CD4-positive, alpha-beta T cell treated with Interleukin-21 for 1 hour (primary cell): Measurements from ENCODE around the gene HAP1.

Source experiments
- DNase-seq: peaks from one replicate; pipeline ENCODE4 v3.0.0-alpha.2; 2020

HAP1 gene

DNA sequence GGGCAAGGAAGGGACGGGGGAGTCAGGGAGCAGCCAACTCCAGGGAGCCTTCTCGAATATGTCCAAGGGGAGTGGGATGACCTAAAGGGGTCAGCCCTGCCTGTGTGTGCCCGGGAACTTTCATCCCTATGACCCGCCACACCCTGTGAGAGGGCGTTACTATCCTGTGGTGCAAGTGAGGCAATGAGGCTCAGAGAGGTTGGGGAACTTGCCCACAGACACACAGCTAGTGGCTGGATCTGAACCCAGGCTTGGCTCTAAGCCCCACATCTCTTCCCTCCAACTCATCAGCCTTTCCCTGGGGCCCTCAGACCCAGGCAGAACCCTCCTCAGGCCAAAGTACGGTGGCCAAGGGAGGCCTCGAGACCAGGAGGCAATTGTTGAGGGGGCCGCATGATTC, 28.9 kb upstream of the HAP1 start:
- no peak for DNase-seq

DNA sequence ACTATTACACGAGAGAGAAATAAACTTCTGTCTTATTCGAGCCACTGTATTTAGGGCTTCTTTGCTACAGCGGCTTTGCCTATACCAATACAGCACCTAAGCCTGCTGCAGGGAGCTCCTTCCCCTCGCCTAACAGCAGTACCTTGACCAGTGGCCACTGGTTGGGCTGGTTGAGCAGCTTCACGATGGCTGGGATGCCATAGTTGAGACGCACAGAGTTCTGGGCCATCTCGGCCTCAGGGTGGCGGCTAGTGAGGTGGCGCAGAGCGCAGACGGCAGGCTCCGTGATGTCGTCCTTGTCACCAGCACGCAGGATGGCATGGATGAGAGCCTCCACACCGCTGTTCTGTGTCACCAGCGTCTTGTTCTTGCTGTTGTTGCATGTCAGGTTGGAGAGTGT, 28.4 kb upstream of the HAP1 start:
- DNase-seq = no peak

DNA sequence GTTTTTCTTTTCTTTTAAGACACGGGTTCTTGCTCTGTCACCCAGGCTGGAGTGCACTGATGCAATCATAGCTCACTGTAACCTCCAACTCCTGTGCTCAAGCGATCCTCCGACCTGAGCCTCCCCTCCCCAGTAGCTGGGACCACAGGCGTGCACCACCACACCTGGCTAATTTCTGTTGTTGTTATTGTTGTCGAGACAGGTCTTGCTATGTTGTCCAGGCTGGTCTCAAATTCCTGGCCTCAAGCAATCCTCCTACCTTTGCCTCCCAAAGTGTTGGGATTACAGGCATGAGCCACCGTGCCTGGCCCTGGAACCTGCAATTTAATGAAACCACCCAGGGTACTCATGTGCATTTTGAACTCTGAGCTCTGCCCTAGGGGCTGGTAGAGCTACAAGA, 27.9 kb upstream of the HAP1 start:
- DNase-seq = no peak

DNA sequence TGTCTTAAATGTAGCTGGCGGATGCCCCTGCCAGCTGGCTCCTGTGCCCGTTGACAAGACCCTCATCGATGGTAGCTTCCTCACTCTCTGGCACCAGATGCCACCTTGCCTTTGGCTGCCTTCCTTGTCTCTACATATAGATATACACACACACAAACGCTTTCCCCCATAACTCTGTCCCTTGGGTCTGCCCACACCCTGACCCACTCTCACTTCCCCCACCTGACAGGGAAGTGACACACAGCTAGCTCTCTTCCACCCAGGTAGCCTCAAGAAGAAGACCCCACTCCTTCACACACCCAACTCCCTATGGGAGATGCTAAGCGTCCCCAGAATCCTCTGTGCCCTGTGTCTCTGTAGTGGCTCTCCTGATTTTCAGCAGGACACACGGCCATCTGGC, 26.4 kb upstream of the HAP1 start:
- no peak for DNase-seq

DNA sequence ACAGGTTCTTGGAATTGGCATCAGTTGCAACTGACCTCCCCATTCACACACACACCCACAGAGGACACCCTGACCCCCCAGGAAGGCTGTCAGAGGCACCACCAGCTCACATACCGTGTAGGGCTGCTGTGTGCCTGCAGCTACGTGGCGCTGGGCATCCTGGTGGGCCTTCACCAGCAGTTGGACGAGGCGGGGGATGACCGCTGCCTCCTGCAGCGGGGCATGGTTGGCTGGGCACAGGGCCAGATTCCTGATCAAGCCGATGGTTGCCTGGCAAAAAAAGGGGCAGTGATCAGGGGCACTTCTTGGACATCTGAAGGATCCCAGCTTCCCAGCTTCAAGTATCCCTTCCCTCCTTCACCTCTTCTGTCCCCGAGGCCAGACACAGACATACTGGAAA, 24.2 kb upstream of the HAP1 start:
- DNase-seq = no peak

DNA sequence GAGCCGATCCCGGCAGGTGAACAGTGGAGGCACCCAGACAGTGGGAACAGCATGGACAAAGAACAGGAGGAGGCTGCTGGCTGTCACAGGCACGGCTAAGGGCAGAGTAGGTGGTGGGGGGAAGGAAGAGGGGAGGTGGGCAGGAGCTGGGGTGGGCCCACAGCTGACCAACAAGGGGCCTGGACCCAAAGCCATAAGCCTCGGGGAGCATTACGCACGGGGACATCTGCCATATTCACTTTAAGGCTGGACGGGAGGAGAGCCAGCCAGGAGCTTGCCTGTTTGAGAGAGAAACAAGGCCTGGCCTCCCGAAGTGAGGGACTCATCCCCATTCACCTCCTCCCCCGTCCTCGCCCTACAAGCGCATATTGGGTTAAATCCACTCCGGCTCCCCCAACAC, 19.6 kb upstream of the HAP1 start:
- DNase-seq = no peak

DNA sequence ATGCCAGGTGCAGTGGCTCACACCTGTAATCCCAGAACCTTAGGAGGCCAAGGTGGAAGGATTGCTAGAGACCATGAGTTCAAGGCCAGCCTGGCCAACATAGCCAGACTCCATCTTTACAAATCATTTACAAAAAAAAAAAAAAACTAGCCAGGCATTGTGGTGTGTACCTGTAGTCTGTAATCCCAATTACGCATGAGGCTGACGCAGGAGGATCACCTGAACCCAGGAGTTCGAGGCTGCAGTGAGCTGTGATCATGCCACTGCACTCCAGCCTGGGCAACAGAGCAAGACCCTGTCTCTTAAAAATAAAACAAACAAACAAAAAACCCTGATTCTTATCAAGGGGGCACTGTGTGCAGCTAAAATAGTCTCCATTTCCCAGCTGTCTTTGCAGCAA, 16.8 kb upstream of the HAP1 start:
- DNase-seq = no peak

DNA sequence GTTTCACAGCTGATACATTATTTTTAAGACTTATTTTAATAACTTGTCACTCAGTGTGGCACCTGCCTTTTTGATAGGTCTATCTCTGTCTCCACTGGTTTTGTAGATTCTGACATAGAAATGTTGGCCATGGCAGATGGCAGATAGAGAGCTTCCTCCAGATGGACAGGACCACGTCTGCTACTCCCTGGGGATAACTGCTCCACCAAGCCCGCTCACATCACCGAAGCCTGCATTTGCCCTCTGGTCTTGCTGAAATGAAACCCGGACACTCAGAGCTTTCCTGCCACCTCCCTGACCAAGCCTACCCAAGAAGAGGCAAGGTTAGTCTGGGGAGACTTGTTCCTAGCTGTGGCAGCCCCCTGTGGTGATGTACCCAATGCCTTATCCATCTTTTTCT, 16.4 kb upstream of the HAP1 start:
- no peak for DNase-seq

DNA sequence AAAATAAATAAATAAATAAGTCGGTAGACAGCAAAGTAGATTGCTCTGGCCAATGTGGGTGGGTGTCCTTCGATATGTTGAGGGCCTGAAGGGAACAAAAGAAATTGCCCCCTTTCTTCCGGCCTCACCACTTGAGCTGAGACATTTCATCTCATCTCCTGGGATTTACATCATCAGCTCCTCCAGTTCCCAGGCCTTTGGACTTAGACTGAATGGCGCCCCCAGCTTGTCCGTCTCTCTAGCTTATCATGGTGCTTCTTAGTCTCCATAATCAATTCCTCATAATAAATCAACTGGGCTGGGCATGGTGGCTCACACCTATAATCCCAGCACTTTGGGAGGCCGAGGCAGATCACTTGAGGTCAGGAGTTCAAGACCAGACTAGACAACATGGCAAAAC, 13.8 kb upstream of the HAP1 start:
- no peak for DNase-seq

DNA sequence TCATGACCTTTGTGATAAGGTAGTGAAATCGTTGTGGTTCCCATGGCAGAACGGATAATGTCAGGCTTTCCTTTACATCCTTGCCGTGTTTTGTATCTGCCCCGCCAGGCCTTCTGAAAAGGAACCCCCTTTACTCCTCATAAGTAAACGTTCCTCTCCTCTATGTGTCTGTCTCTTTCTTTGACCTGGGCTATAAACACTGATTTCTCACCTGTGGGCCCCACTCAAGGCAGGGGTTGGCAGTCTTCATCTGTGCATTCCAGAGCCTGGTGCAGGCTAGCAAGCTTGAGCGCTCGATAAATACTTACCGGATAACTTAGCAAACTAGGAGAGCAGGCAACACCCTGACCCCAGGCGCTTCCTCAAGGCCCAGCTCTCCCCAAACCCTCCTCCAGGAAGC, 7.3 kb upstream of the HAP1 start:
- DNase-seq = no peak

DNA sequence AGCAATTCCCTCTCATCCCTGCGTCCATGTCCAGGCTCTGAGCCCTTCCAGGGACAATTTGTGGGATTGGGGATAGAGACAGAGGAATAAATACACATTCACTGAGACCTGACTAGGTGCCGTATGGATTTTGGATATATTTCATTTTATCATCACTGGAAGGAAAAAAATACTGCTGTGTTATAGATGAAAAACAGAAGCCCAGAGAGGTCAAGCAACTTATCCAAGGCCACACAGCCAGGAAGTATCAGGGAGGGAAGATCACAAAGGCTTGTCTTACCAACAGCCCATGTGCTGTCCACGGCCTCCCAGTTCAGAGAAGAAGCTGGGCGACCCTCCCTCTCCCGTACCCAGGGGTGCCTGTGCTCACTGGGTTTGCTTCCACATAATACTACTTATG, 6.1 kb upstream of the HAP1 start:
- no peak for DNase-seq

DNA sequence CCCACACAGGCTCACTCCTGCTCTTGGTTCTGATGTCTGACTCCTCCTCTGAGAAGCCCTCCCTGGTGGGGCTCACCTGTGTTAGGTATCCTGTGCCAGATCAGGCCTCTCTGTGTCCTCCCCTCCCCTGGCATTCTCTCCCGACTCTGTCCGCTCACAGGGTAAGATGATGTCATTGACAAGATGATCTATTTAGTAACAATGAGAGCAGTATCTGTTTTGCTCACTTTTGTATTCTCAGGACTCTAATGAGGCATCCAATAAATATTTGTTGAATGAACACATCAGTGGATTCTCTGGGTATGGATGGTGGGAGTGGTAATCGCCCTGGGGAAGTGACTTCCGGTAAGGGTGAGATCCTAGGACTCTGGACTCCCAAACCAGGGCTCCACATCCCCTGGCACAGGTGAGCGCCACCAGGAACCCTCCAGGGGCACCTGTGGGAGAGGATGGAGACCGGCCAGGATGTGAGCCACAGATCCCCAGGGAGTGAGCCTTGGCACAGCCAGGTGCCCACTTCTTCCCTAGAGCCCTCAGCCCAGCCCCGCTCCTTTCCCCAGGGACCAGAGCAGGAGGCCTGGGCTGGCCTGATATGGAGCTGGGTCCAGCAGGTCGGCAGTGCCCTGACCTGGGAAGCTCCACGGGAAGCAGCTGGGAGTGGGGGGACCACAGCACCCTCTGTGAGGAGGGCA, 5.4 kb upstream of the HAP1 start:
- DNase-seq = no peak

DNA sequence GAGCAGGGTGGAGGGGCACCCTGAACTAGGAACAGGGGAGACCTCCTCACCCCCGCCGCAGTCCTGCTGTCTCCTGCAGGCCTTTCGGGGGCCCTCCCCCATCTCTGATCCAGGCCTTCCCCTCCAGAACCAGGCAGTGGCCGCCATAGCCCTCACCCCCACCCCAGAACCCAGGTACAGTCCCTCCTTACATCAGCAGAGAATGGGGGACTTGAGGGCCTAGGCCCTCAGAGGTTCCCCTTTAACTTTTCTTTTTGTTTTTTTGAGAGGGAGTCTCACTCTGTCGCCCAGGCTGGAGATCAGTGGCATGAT, 4.3 kb upstream of the HAP1 start:
- DNase-seq = no peak

DNA sequence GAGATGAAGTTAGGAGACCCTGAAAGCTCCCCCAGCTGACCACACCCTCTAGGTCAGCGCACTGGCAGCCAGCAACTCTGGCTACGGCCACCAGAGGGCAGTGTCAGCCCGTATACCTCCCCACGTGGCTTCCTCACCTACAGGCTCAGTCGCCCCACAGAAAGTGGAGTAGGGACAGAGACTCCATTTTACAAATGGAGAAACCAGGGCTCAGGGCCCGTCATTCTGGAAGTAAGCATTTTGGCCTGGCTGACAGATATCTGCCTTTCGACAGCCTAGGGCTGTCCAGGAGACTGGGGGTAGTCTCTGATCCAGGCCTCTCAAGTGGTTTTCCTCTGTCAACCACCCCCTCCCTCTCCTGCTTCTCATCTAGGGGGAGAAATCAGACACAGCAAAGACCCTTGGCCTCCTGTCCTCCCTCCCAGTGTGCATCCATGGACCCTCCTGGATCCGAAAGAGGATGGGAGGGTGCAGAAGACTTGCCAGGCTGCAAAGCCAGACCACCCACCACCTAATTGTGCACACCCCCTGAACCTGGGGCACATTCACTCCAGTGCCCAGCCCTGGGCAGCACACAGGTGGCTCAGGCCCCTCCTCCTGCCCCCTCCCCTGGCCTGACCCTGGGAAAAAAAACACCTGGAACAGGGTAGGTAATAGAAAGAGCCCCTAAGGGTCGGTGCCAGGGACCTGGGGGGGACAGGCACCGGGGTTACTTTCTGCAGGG, 3.8 kb upstream of the HAP1 start:
- DNase-seq = peak; percentile 79

DNA sequence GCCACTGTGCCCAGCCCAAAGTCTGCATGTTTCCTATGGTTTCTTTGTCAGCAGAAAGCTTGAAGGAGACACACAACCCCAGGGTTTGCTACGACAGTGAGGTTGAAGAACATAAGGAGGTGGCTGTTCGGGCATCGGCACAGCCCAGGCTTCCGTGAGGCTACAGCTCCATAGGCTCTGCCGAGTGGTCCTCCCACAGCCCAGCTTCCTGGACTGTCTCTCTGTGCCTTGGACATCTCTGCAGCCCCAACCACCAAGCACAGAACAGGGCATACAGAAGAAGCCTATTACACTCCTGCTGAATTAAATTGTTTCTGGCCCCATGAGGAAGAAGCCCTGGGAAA, 3.2 kb upstream of the HAP1 start:
- DNase-seq = no peak

DNA sequence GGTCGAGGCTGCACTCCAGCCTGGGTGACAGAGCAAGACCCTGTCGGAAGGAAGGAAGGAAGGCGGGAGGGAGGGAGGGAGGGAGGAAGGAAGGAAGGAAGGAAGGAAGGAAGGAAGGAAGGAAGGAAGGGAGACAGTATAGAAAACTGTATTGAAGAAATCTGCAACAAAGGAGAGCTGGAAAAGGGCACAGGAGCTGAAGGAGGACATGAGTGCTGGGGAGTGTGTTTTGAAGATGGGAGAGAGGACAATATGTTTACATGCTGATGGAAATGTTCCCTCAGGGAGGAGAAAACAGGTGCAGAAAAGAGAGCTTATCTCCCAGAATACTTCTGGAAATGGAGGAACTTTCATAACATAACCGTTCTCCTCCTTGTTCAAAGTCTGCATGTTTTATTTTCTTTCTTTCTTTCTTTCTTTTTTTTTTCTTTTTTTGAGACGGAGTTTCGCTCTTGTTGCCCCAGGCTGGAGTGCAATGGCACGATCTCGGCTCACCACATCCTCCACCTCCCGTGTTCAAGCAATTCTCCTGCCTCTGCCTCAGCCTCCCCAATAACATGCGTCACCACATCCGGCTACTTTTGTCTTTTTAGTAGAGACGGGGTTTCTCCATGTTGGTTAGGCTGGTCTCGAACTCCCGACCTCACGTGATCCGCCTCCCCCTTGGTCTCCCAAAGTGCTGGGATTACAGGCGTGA, 2.7 kb upstream of the HAP1 start:
- DNase-seq = peak; percentile 10

DNA sequence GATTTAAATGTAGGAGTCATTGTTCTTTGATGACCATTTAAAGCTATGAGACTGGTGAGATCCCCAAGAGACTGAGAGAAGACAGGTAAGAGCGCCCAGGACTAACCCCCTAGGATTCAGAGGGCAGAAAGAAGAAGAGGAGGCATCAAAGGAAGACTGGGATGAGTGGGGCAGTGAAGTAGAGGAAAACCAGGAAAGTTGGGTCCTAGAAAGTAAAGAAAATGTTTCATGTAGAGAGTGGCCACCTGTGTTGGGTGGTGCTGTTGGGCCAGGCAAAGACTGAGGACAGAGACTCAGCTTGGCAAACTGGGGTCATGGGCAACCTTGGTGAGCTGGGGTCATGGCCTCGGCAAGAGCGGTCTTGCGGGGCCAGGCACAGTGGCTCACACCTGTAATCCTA, 1.3 kb upstream of the HAP1 start:
- no peak for DNase-seq

DNA sequence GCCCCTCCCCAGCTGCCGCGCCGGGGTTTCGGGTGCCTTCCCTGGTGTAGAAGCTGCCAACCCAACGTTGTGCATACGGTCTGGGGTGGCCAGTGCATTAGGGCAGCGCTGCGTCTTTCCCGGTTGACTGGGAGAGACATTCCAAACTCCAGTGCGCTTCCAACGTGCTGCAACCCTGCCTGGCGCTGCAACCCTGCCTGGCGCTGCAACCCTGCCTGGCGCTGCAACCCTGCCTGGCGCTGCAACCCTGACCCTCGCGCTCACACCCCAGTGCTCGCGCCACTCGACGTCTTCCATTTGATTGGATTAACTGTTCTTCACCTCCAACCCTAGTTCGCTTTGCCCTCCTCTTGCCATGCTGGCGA, 488 bp upstream of the HAP1 start:
- no peak for DNase-seq

DNA sequence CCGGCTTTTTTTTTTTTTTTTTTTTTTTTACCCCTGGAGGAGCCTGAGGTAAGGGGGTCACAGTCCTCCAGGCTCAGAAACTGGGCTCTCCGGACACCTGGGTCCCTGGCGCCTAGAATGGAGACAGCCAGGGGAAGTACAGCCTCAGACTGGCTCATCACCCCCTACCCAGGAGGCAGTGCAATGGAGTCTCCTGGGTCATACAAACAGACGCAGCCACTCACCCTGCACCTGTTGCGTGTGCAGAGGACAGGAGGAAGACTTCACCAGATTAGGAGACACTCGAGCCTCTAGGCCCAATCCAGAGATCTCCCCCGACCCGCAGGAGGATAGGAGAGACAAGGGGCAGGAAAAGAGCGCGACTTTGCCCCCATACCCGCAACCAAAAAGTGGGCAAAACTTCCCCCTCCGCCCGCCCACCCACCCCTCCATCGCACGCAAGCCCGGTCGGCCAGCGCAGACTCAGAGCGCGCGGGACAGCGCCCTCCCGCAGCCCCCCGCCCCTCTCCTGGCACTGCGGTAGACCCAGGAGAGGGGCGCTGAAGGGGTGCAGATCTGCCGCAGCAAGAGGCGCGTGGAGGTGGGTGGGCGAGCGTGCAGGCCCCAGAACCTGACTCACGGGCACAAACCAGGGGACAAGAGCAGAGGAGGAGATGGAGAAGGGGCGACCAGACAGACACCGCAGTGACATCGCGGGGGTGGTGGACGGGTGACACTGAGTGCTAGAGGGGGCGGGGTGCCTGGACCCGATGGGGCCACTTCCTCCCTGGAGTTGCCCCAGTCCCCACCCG, 900 bp downstream of the HAP1 start:
- DNase-seq = no peak

DNA sequence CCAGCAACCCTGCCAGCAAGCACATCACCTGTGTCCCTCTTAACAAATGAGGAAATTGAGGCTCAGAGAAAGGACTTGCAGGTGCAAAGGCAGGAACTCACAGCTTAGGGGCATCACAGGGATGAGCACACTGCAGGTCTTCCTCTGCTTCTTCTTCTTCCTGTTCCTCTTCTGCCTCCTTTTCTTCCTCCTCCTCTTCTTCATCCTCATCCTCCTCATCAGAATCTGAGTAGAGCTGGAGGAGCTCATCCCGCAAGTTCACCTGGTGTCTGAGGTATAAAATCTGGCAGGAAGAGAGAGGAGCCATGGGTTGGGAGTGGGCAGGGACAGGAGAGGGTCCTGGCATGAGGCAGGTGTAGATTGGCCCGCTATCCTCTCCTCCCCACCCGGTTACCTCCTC, 2.6 kb downstream of the HAP1 start:
- DNase-seq = no peak

DNA sequence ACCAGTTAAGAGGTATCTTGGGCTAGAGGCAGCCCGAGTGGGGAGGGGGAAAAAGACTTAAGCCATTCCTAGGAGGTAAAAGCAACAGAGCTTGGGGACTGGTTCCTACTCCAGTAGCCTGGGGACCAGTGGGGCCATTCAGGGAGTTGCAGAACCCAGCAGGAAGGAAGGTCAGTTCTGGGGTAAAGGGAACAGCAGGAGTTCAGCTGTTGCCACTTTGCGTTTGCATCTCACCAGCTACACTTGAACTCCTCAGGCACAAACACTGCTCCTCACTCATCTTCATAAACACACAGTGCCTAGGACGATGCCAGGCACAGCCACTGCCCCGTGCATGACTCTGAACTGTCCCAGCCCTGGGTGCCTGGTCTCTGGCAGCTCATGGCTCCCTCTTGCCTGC, 4.0 kb downstream of the HAP1 start:
- no peak for DNase-seq

DNA sequence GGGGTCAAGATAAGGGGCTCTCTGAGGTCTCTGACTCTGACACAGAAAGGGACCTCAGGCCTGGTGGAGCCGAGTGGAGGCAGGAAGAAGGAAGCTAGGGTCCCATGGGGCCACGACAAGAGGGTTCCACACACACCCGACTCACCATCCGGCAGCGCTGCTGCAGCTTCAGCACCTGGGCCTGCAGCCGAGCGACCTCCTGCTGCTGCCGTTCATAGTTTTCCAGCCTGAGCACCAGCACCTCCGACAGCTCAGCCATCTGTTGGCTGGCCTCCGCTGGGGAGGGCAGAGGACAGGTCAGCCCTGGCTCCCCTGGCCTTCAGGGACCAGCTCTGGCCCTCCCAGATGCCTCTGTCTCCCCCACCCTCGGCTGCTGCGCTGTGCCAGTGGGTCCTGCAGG, 6.4 kb downstream of the HAP1 start:
- DNase-seq = no peak

DNA sequence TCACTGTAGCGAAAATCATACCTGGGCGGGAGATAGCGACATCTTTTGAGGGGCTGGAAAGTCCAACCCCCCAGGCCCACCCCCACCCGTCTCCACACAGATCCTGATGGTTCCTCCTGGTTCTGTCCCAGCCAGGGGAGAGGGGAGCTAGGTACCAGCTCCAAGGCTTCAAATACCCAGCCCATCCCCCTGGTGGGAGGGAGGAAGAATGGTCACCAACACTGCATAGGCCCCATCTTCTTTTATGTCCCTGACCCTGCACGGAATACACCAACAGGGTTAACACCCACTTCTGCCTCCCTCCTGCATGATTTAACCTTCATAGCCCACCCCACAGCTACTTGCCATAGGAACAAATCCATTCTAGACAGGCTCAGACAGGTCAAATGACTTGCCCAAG, 9.3 kb downstream of the HAP1 start:
- no peak for DNase-seq

DNA sequence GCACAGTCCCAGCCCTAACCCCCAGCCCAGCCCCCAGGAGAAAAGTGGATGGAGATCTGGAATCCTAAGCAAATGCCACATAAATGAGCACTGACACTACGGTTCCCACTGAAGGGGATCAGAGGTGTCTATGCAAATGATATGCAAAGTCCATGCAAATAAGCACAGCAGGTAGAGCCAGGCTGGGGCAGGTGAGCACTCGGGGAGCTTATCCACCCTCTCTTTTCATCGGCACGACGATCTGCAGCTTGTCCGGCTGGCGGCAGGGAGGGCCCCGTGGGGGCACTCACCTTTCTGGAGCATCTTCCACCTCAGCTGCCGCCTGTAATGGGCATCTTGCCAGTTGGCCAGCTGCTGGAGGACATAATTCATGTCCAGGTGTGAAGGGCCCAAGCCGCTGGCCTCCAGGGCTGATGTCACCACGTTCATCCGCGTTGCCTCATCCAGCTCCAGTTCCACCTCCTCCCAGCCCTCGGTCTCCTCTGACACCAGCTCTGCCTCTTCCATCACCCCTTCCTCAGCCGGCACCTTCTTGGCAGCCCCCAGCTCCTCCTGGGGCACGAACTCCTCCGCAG, 9.9 kb downstream of the HAP1 start:
- DNase-seq = no peak
